ENCODE measurements around the gene ROCK2. TPM values are rescaled to one million over a fixed set of nuclear protein-coding genes. Genes with fewer than 3 reads are reported as not detected.

The ROCK2 gene
- total and polyA plus RNA-seq, 2 of the 13 experiments (the other 11 are each of a cell fraction or from before 2014, with no cell fraction given), result 38.1 to 119 TPM

DNA sequence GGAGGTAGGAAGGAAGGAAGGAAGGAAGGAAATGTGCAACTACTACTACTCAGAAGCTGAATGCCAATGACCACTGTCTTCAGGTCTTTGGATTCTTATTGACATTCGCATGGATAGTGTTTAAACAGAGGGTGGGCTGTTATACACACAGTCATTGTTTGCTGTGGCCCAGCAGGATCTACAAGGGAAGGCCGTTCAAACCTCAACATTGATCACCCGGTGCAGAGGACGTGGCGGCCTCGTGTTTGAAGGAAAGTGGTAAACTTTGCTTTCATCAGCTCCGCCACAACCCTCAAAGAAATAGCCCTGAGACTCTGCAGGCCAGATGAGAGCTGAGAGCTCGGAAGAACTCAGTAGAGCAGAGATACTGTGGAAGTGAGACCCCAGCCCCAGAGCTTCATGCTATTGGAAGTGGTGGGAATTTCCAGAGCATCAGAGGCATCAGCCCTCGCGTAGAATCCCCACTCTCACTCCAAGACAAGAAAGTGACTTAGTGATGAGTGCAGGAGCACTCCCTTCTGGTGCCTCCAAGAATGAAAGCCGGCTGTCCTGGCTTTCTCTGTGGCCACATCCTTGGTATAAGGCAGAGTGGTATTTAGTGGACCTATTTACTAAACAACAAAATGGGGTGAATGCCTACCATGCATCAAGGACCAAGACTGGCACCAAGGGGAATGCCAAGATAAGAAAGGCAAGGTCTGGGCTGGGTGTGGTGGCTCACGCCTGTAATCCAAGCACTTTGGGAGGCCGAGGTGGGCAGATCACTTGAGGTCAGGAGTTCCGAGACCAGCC lies 10.1 kb upstream of the ROCK2 start (continued):
- no peak for TF ChIP-seq PTBP1 (IDR thresholded peaks at IDR 0.05; ENCODE audit: low read depth, low read length, poor library complexity, severe bottlenecking)
- TF ChIP-seq NR2C2 (CRISPR knock-in tag; IDR thresholded peaks at IDR 0.05; ENCODE audit: borderline replicate concordance), result peak; percentile 74
- peak; percentile 92 for TF ChIP-seq SIX1 (CRISPR knock-in tag; IDR thresholded peaks at IDR 0.05; ENCODE audit: borderline replicate concordance)
- TF ChIP-seq, protein P1, sequence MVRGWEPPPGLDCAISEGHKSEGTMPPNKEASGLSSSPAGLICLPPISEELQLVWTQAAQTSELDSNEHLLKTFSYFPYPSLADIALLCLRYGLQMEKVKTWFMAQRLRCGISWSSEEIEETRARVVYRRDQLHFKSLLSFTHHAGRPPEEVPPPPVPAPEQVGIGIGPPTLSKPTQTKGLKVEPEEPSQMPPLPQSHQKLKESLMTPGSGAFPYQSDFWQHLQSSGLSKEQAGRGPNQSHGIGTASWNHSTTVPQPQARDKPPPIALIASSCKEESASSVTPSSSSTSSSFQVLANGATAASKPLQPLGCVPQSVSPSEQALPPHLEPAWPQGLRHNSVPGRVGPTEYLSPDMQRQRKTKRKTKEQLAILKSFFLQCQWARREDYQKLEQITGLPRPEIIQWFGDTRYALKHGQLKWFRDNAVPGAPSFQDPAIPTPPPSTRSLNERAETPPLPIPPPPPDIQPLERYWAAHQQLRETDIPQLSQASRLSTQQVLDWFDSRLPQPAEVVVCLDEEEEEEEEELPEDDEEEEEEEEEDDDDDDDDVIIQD (CRISPR knock-in tag; IDR thresholded peaks at IDR 0.05; ENCODE audit: low read depth), result peak; percentile 96
- no peak for TF ChIP-seq ZNF557 (CRISPR knock-in tag; IDR thresholded peaks at IDR 0.05)
- 0 out of 2 replicates have a peak, but pooled peaks have one; percentile 17 for TF ChIP-seq ATF7 (IDR thresholded peaks at IDR 0.05)
- TF ChIP-seq ATF7 (CRISPR knock-in tag; IDR thresholded peaks at IDR 0.05), result peak; percentile 68; the same call in 1 of the 2 replicates
- TF ChIP-seq SMARCE1 (IDR thresholded peaks at IDR 0.05; ENCODE audit: borderline replicate concordance), result peak; percentile 51; the same call in 1 of the 2 replicates
- peak; percentile 22; the same call in 1 of the 2 replicates for TF ChIP-seq ZNF274 (CRISPR knock-in tag; IDR thresholded peaks at IDR 0.05)
- TF ChIP-seq, protein P2, sequence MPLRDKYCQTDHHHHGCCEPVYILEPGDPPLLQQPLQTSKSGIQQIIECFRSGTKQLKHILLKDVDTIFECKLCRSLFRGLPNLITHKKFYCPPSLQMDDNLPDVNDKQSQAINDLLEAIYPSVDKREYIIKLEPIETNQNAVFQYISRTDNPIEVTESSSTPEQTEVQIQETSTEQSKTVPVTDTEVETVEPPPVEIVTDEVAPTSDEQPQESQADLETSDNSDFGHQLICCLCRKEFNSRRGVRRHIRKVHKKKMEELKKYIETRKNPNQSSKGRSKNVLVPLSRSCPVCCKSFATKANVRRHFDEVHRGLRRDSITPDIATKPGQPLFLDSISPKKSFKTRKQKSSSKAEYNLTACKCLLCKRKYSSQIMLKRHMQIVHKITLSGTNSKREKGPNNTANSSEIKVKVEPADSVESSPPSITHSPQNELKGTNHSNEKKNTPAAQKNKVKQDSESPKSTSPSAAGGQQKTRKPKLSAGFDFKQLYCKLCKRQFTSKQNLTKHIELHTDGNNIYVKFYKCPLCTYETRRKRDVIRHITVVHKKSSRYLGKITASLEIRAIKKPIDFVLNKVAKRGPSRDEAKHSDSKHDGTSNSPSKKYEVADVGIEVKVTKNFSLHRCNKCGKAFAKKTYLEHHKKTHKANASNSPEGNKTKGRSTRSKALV (CRISPR knock-in tag; IDR thresholded peaks at IDR 0.05), result peak; percentile 89; the same call in 1 of the 2 replicates
- TF ChIP-seq, protein P3, sequence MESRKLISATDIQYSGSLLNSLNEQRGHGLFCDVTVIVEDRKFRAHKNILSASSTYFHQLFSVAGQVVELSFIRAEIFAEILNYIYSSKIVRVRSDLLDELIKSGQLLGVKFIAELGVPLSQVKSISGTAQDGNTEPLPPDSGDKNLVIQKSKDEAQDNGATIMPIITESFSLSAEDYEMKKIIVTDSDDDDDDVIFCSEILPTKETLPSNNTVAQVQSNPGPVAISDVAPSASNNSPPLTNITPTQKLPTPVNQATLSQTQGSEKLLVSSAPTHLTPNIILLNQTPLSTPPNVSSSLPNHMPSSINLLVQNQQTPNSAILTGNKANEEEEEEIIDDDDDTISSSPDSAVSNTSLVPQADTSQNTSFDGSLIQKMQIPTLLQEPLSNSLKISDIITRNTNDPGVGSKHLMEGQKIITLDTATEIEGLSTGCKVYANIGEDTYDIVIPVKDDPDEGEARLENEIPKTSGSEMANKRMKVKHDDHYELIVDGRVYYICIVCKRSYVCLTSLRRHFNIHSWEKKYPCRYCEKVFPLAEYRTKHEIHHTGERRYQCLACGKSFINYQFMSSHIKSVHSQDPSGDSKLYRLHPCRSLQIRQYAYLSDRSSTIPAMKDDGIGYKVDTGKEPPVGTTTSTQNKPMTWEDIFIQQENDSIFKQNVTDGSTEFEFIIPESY (CRISPR knock-in tag; IDR thresholded peaks at IDR 0.05), result peak; percentile 92
- peak; percentile 89; the same call in 1 of the 2 replicates for TF ChIP-seq NCOR1 (IDR thresholded peaks at IDR 0.05; ENCODE audit: borderline replicate concordance, low read length)
- TF ChIP-seq ZNF530 (CRISPR knock-in tag; IDR thresholded peaks at IDR 0.05; ENCODE audit: low read depth), result 0 out of 2 replicates have a peak, but pooled peaks have one; percentile 35
- TF ChIP-seq, protein P4, sequence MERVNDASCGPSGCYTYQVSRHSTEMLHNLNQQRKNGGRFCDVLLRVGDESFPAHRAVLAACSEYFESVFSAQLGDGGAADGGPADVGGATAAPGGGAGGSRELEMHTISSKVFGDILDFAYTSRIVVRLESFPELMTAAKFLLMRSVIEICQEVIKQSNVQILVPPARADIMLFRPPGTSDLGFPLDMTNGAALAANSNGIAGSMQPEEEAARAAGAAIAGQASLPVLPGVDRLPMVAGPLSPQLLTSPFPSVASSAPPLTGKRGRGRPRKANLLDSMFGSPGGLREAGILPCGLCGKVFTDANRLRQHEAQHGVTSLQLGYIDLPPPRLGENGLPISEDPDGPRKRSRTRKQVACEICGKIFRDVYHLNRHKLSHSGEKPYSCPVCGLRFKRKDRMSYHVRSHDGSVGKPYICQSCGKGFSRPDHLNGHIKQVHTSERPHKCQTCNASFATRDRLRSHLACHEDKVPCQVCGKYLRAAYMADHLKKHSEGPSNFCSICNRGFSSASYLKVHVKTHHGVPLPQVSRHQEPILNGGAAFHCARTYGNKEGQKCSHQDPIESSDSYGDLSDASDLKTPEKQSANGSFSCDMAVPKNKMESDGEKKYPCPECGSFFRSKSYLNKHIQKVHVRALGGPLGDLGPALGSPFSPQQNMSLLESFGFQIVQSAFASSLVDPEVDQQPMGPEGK (CRISPR knock-in tag; IDR thresholded peaks at IDR 0.05), result peak; percentile 98
- TF ChIP-seq, protein P5, sequence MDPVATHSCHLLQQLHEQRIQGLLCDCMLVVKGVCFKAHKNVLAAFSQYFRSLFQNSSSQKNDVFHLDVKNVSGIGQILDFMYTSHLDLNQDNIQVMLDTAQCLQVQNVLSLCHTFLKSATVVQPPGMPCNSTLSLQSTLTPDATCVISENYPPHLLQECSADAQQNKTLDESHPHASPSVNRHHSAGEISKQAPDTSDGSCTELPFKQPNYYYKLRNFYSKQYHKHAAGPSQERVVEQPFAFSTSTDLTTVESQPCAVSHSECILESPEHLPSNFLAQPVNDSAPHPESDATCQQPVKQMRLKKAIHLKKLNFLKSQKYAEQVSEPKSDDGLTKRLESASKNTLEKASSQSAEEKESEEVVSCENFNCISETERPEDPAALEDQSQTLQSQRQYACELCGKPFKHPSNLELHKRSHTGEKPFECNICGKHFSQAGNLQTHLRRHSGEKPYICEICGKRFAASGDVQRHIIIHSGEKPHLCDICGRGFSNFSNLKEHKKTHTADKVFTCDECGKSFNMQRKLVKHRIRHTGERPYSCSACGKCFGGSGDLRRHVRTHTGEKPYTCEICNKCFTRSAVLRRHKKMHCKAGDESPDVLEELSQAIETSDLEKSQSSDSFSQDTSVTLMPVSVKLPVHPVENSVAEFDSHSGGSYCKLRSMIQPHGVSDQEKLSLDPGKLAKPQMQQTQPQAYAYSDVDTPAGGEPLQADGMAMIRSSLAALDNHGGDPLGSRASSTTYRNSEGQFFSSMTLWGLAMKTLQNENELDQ (CRISPR knock-in tag; IDR thresholded peaks at IDR 0.05; ENCODE audit: borderline replicate concordance), result peak; percentile 87

All from HepG2 (cell line).